HG03103 (cell line): ENCODE measurements around the gene RBP7.
"Not testable (repeated sequence)": the region's sequence is repeated elsewhere in the genome, so short reads cannot be mapped to it uniquely, and the experiment has no call there.

Experiments used
- ATAC-seq: cut with Tn5 transposase; IDR thresholded peaks from one replicate; pipeline ENCODE4 v1.9.1; 2021; ENCODE audit warnings: low read depth; ENCODE audit not compliant: unreplicated experiment

The RBP7 gene

GRCh38 chr1:10028956-10029500 lies 32.0 kb downstream of the RBP7 start:
- ATAC-seq: not testable (repeated sequence)

GRCh38 chr1:10031461-10031860 lies 34.4 kb downstream of the RBP7 start:
- no peak for ATAC-seq

GRCh38 chr1:10032590-10033358 lies 35.7 kb downstream of the RBP7 start, which contains the start of gene UBE4B:
UBE4B (plus strand) TSS chr1:10032958; CDS start chr1:10033671, 713 bp downstream.
- peak; percentile 96 for ATAC-seq

GRCh38 chr1:10033359-10033845 lies 36.4 kb downstream of the RBP7 start:
- peak; percentile 14 for ATAC-seq

- ATAC-seq: no peak
Measured at GRCh38 chr1:10042746-10043145, 45.7 kb downstream of the RBP7 start.

GRCh38 chr1:10045480-10046355 lies 48.7 kb downstream of the RBP7 start:
- ATAC-seq: no peak

GRCh38 chr1:10046356-10047085 lies 49.5 kb downstream of the RBP7 start:
- no peak for ATAC-seq

- no peak for ATAC-seq
Measured at GRCh38 chr1:10048601-10049000, 51.6 kb downstream of the RBP7 start.

- ATAC-seq: no peak
Measured at GRCh38 chr1:10050611-10051010, 53.6 kb downstream of the RBP7 start.

GRCh38 chr1:10051656-10052055 lies 54.6 kb downstream of the RBP7 start:
- no peak for ATAC-seq

- no peak for ATAC-seq
Measured at GRCh38 chr1:10052347-10052746, 55.3 kb downstream of the RBP7 start.

GRCh38 chr1:10054465-10054864 lies 57.4 kb downstream of the RBP7 start:
- ATAC-seq: no peak

GRCh38 chr1:10056599-10056987 lies 59.6 kb downstream of the RBP7 start:
- ATAC-seq: no peak

- ATAC-seq: no peak
Measured at GRCh38 chr1:10057343-10057742, 60.3 kb downstream of the RBP7 start.

- ATAC-seq: no peak
Measured at GRCh38 chr1:10057796-10058195, 60.8 kb downstream of the RBP7 start.

- ATAC-seq: no peak
Measured at GRCh38 chr1:10059342-10059718, 62.3 kb downstream of the RBP7 start.

GRCh38 chr1:10060311-10061100 lies 63.5 kb downstream of the RBP7 start:
- no peak for ATAC-seq

GRCh38 chr1:10061276-10061675 lies 64.2 kb downstream of the RBP7 start:
- ATAC-seq: no peak

GRCh38 chr1:10063878-10064277 lies 66.8 kb downstream of the RBP7 start:
- no peak for ATAC-seq
